CD14-positive monocyte (primary cell): Measurements from ENCODE around the gene ZNF398. TPM values are rescaled to one million over a fixed set of nuclear protein-coding genes. Genes with fewer than 3 reads are reported as not detected.

Source experiments
- DNase-seq, 3 donors: peaks; one replicate each; pipeline ENCODE4 v3.0.0-alpha.2; 2011 to 2022
- H2AFZ ChIP-seq: 2 replicates; pipeline ENCODE4 v1.6.0; 2012; ENCODE audit warnings: mild to moderate bottlenecking, low read depth, low read length, inconsistent platforms; ENCODE audit not compliant: insufficient read depth, poor library complexity, severe bottlenecking
- H3K27ac ChIP-seq, 2 donors: 1 replicate in 1 of 2; 2 replicates in 1 of 2; pipeline ENCODE4 v1.5.1; 2012 to 2013; ENCODE audit warnings: low read length in 2 of 2, control low read depth in 1 of 2, inconsistent platforms in 1 of 2, low read depth in 1 of 2, mild to moderate bottlenecking in 1 of 2
- H3K27me3 ChIP-seq, 2 donors: one replicate each; pipeline versions ENCODE4 v1.6.0 to v1.6.1; 2011 to 2013; ENCODE audit warnings: low read length in 2 of 2; ENCODE audit not compliant: control insufficient read depth in 2 of 2, insufficient read depth in 2 of 2
- H3K36me3 ChIP-seq, 2 donors: replicated peaks in 1 of 2; 1 replicate in 1 of 2; 2 replicates in 1 of 2; pipeline versions ENCODE4 v1.5.1 to v1.6.1; 2012 to 2013; ENCODE audit warnings: low read length in 2 of 2, control low read depth in 1 of 2, inconsistent platforms in 1 of 2, mild to moderate bottlenecking in 1 of 2; ENCODE audit not compliant: insufficient read depth in 2 of 2, control insufficient read depth in 1 of 2
- H3K4me1 ChIP-seq, 2 donors: 1 replicate in 1 of 2; 2 replicates in 1 of 2; pipeline versions ENCODE4 v1.5.1 to v1.6.1; 2012 to 2013; ENCODE audit warnings: low read length in 2 of 2, control low read depth in 1 of 2, inconsistent platforms in 1 of 2, mild to moderate bottlenecking in 1 of 2, moderate library complexity in 1 of 2; ENCODE audit not compliant: insufficient read depth in 2 of 2, control insufficient read depth in 1 of 2
- H3K4me2 ChIP-seq: replicated peaks from 2 replicates; pipeline ENCODE3; 2012; ENCODE audit warnings: low read length, moderate library complexity, mild to moderate bottlenecking; ENCODE audit not compliant: poor library complexity, severe bottlenecking; ENCODE audit errors: extremely low read depth
- H3K4me3 ChIP-seq, 3 experiments: fragments of 200-600 bp in 1 of 3; sonication (generic) in 1 of 3; replicated peaks in 1 of 3; 1 replicate in 2 of 3; 2 replicates in 1 of 3; pipeline ENCODE4 v1.5.1; 2011 to 2013; ENCODE audit warnings: low read length in 3 of 3, mild to moderate bottlenecking in 3 of 3, control low read depth in 2 of 3, low read depth in 2 of 3, inconsistent platforms in 1 of 3, moderate library complexity in 1 of 3
- H3K79me2 ChIP-seq: 2 replicates; pipeline ENCODE4 v1.6.0; 2012; ENCODE audit warnings: mild to moderate bottlenecking, control low read depth, inconsistent platforms, low read length, moderate library complexity; ENCODE audit not compliant: insufficient read depth
- H3K9ac ChIP-seq: 2 replicates; pipeline ENCODE4 v1.6.0; 2017; ENCODE audit warnings: low read length, mild to moderate bottlenecking; ENCODE audit not compliant: insufficient read depth, poor library complexity, severe bottlenecking
- H3K9me3 ChIP-seq, 2 donors: replicated peaks in 1 of 2; 1 replicate in 1 of 2; 2 replicates in 1 of 2; pipeline versions ENCODE4 v1.5.1 to v1.6.1; 2012 to 2013; ENCODE audit warnings: low read length in 2 of 2, control low read depth in 1 of 2; ENCODE audit not compliant: control insufficient read depth in 1 of 2, insufficient read depth in 1 of 2
- H4K20me1 ChIP-seq: 2 replicates; pipeline ENCODE4 v1.6.0; 2012; ENCODE audit warnings: mild to moderate bottlenecking, low read length, control low read depth, moderate library complexity; ENCODE audit not compliant: insufficient read depth
- H3K27ac Mint-ChIP-seq, 7 donors: one replicate each; pipeline ENCODE4 v1.8.0; 2020; ENCODE audit warnings: mild to moderate bottlenecking in 7 of 7, mixed read lengths in 7 of 7, moderate library complexity in 6 of 7, inconsistent platforms in 2 of 7
- H3K27me3 Mint-ChIP-seq, 3 donors: one replicate each; pipeline ENCODE4 v1.8.0; 2021 to 2022; ENCODE audit warnings: low read depth in 3 of 3, mild to moderate bottlenecking in 3 of 3, mixed read lengths in 3 of 3, moderate library complexity in 3 of 3, inconsistent platforms in 1 of 3
- H3K36me3 Mint-ChIP-seq, 2 donors: one replicate each; pipeline ENCODE4 v1.8.0; 2020; ENCODE audit warnings: mixed read lengths in 2 of 2, inconsistent platforms in 1 of 2, mild to moderate bottlenecking in 1 of 2
- H3K4me1 Mint-ChIP-seq: one replicate; pipeline ENCODE4 v1.8.0; 2020; ENCODE audit warnings: mild to moderate bottlenecking, mixed read lengths
- H3K4me3 Mint-ChIP-seq, 2 donors: one replicate each; pipeline ENCODE4 v1.8.0; 2020; ENCODE audit warnings: mild to moderate bottlenecking in 2 of 2, mixed read lengths in 2 of 2, moderate library complexity in 1 of 2
- H3K9me3 Mint-ChIP-seq, 7 donors: one replicate each; pipeline ENCODE4 v1.8.0; 2020 to 2022; ENCODE audit warnings: mixed read lengths in 7 of 7, mild to moderate bottlenecking in 6 of 7, moderate library complexity in 6 of 7, inconsistent platforms in 2 of 7
- CTCF ChIP-seq: fragments of 200-600 bp; IDR thresholded peaks from one replicate; pipeline ENCODE4 v1.8.0; 2022; ENCODE audit warnings: antibody characterized with exemption, mild to moderate bottlenecking
- WGBS: methylation state at CpG from one replicate; pipeline ENCODE4 v1.1.5; 2013; ENCODE audit warnings: missing lambda C conversion rate; ENCODE audit not compliant: insufficient coverage; 5-methylcytosine and 5-hydroxymethylcytosine counted together
- intact Hi-C, 2 donors: fragments of 100-400 bp; cut with micrococcal nuclease; formaldehyde crosslinking; loops; one replicate each; pipeline versions ENCODE4 v1.15.0 to v1.15.1; 2023
- polyA plus RNA-seq, 3 donors: library from polyadenylated mRNA; depleted of rRNA in 1 of 3; unstranded in 2 of 3; stranded (reverse) in 1 of 3; fragments of 300-500 nt in 2 of 3; fragments of >200 nt in 1 of 3; fragmentation: Illumina TruSeq in 2 of 3; gene quantifications; 1 replicate in 2 of 3; 2 replicates in 1 of 3; pipeline ENCODE4 v1.2.3, GENCODE V29; 2012 to 2021

ZNF398 gene
- polyA plus RNA-seq, 3 donors: 3.0 to 3.7 (median 3.1) TPM

- Mint-ChIP-seq H3K4me3 (no peak overlapping the region), H3K4me1 (no peaks in the 10 kb centered on the region), H3K27ac (no peak overlapping the region), H3K9me3 (peaks cover 0 to 16% (median 4%) of the 10 kb centered on the region in 7 donors), H3K27me3 (peaks cover 0 to 2% (median 0%) of the 10 kb centered on the region in 3 donors), H3K36me3 (peaks cover 58 to 78% of the 10 kb centered on the region in 2 donors)
- Histone ChIP-seq H2AFZ (no peak overlapping the region), H3K79me2 (no peaks in the 10 kb centered on the region), H3K27me3 (no peaks in the 10 kb centered on the region), H3K36me3 (peaks cover 38 to 60% of the 10 kb centered on the region in 2 donors), H3K4me3 (no peak overlapping the region), H3K4me1 (no peaks in the 10 kb centered on the region), H3K9me3 (peaks cover 0 to 8% of the 10 kb centered on the region in 2 donors), H4K20me1 (no peaks in the 10 kb centered on the region), H3K27ac (no peak overlapping the region), H3K4me2 (no peak overlapping the region), H3K9ac (no peak overlapping the region)
- WGBS: 97% methylated on average over 4 of the region's 8 CpGs
- DNase-seq: no peak
- no peak for TF ChIP-seq CTCF
- intact Hi-C loops: no loop called here
These were observed 75.9 kb downstream of the ZNF398 start for GRCh38 chr7:149223176-149223575.

- H3K36me3 Mint-ChIP-seq: peaks cover 52 to 72% of the 10 kb centered on the region in 2 donors
- H3K27me3 ChIP-seq: no peaks in the 10 kb centered on the region
- WGBS: 95% methylated on average over 35 of the region's 39 CpGs
These were observed 76.5 kb downstream of the ZNF398 start for GRCh38 chr7:149223761-149224160.

More at GRCh38 chr7:149223761-149224160, 76.5 kb downstream of the ZNF398 start:
- Mint-ChIP-seq H3K9me3 (peaks cover 0 to 16% (median 4%) of the 10 kb centered on the region in 7 donors), H3K27me3 (peaks cover 0 to 2% (median under 1%) of the 10 kb centered on the region in 3 donors), H3K27ac (no peak overlapping the region), H3K4me3 (no peak overlapping the region), H3K4me1 (peaks cover 3% of the 10 kb centered on the region)
- Histone ChIP-seq H2AFZ (no peak overlapping the region), H3K27ac (no peak overlapping the region), H3K9ac (no peak overlapping the region), H3K4me1 (no peaks in the 10 kb centered on the region), H4K20me1 (no peaks in the 10 kb centered on the region), H3K4me2 (no peak overlapping the region), H3K4me3 (no peak overlapping the region), H3K36me3 (peaks cover 36 to 54% of the 10 kb centered on the region in 2 donors), H3K79me2 (no peaks in the 10 kb centered on the region), H3K9me3 (peaks cover 0 to 8% of the 10 kb centered on the region in 2 donors)
- intact Hi-C loops: no loop called here
- DNase-seq: no peak
- TF ChIP-seq CTCF: no peak
